LNCaP clone FGC (cell line): Measurements from ENCODE around the gene SLCO2B1.
"Not testable (repeated sequence)": the region's sequence is repeated elsewhere in the genome, so short reads cannot be mapped to it uniquely, and the experiment has no call there.

Experiments used
- DNase-seq: peaks from one replicate; pipeline ENCODE4 v3.0.0-alpha.2; 2011; ENCODE audit warnings: low read depth
- H3K4me3 ChIP-seq: 2 replicates; pipeline ENCODE4 v1.5.1; 2011; ENCODE audit warnings: mild to moderate bottlenecking, low read depth, low read length, control low read depth
- CTCF ChIP-seq: IDR thresholded peaks from 2 replicates; pipeline ENCODE4 v1.5.1; 2012; ENCODE audit warnings: mild to moderate bottlenecking; ENCODE audit not compliant: control insufficient read depth, insufficient read depth; ENCODE audit errors: extremely low read depth

Gene SLCO2B1

GRCh38 chr11:75150879-75151278 lies at the start of gene SLCO2B1:
Gene SLCO2B1, plus strand, starts transcription at chr11:75151107. Its CDS starts 275 bp downstream, at chr11:75151382.
- TF ChIP-seq CTCF = no peak
- no peak within 1 kb of the TSS for H3K4me3 ChIP-seq
- no peak for DNase-seq

GRCh38 chr11:75101424-75102128 lies 49.3 kb upstream of the SLCO2B1 start:
- H3K4me3 ChIP-seq = no peak overlapping the region
- no peak for TF ChIP-seq CTCF
- no peak for DNase-seq

- H3K4me3 ChIP-seq = no peak overlapping the region
- DNase-seq = no peak
- no peak for TF ChIP-seq CTCF
Measured at GRCh38 chr11:75103380-75104026, 47.4 kb upstream of the SLCO2B1 start.

GRCh38 chr11:75105462-75105925 lies 45.4 kb upstream of the SLCO2B1 start:
- DNase-seq = no peak
- H3K4me3 ChIP-seq = no peak overlapping the region
- TF ChIP-seq CTCF = no peak

GRCh38 chr11:75105967-75106681 lies 44.8 kb upstream of the SLCO2B1 start:
- not testable (repeated sequence) for DNase-seq, H3K4me3 ChIP-seq

GRCh38 chr11:75107187-75107586 lies 43.7 kb upstream of the SLCO2B1 start:
- DNase-seq = no peak
- H3K4me3 ChIP-seq = no peak overlapping the region
- no peak for TF ChIP-seq CTCF

GRCh38 chr11:75112200-75112599 lies 38.7 kb upstream of the SLCO2B1 start:
- no peak for DNase-seq
- TF ChIP-seq CTCF = no peak
- no peak overlapping the region for H3K4me3 ChIP-seq
